ENCODE results near the gene TAB2. TPM values are rescaled to one million over a fixed set of nuclear protein-coding genes. Genes with fewer than 3 reads are reported as not detected.

Gene TAB2
- total RNA-seq, 1 experiment from 2014 or later, result 38.1 TPM

- Mint-ChIP-seq H3K27me3 (ENCODE audit: unreplicated experiment) (no peaks in the 10 kb centered on the region), H3K9me3 (ENCODE audit: low read depth, unreplicated experiment) (no peaks in the 10 kb centered on the region), H3K36me3 (ENCODE audit: insufficient read depth, unreplicated experiment) (peaks cover 3% of the 10 kb centered on the region), H3K27ac (ENCODE audit: unreplicated experiment) (no peak overlapping the region), H3K4me1 (ENCODE audit: low read depth, unreplicated experiment) (peaks cover 8% of the 10 kb centered on the region), H3K4me3 (ENCODE audit: low read depth, unreplicated experiment) (no peak overlapping the region)
- no peak for DNase-seq
- CTCF ChIA-PET, result no interaction called here
- TF ChIP-seq CTCF (IDR thresholded peaks at IDR 0.05; ENCODE audit: unreplicated experiment), result no peak
- intact Hi-C loops (cut with micrococcal nuclease; ENCODE audit: unreplicated experiment), result no loop called here
- BruUV-seq (replicated peaks), result no TSS peak
Observed at GRCh38 chr6:149373511-149373910, 56.0 kb downstream of the TAB2 start.

- H3K27ac Mint-ChIP-seq (ENCODE audit: unreplicated experiment), result no peak overlapping the region
- H3K4me1 Mint-ChIP-seq (ENCODE audit: low read depth, unreplicated experiment), result no peaks in the 10 kb centered on the region
- no peak for TF ChIP-seq CTCF (IDR thresholded peaks at IDR 0.05; ENCODE audit: unreplicated experiment)
- H3K9me3 Mint-ChIP-seq (ENCODE audit: low read depth, unreplicated experiment), result no peaks in the 10 kb centered on the region
- BruUV-seq (replicated peaks), result no TSS peak
- DNase-seq, result no peak
- no peak overlapping the region for H3K4me3 Mint-ChIP-seq (ENCODE audit: low read depth, unreplicated experiment)
- H3K27me3 Mint-ChIP-seq (ENCODE audit: unreplicated experiment), result no peaks in the 10 kb centered on the region
- intact Hi-C loops (cut with micrococcal nuclease; ENCODE audit: unreplicated experiment), result no loop called here
- H3K36me3 Mint-ChIP-seq (ENCODE audit: insufficient read depth, unreplicated experiment), result peaks cover 9% of the 10 kb centered on the region
- CTCF ChIA-PET, result no interaction called here
Observed at GRCh38 chr6:149379977-149380376, 62.5 kb downstream of the TAB2 start.

- peaks cover 9% of the 10 kb centered on the region for H3K36me3 Mint-ChIP-seq (ENCODE audit: insufficient read depth, unreplicated experiment)
Observed at GRCh38 chr6:149380523-149380922, 63.0 kb downstream of the TAB2 start.

GRCh38 chr6:149383371-149383770 is 65.9 kb downstream of the TAB2 start:
- Mint-ChIP-seq H3K9me3 (ENCODE audit: low read depth, unreplicated experiment) (peaks cover 7% of the 10 kb centered on the region), H3K4me3 (ENCODE audit: low read depth, unreplicated experiment) (no peak overlapping the region), H3K27ac (ENCODE audit: unreplicated experiment) (no peak overlapping the region), H3K27me3 (ENCODE audit: unreplicated experiment) (no peaks in the 10 kb centered on the region), H3K4me1 (ENCODE audit: low read depth, unreplicated experiment) (no peaks in the 10 kb centered on the region), H3K36me3 (ENCODE audit: insufficient read depth, unreplicated experiment) (peaks cover 18% of the 10 kb centered on the region)
- no TSS peak for BruUV-seq (replicated peaks)
- intact Hi-C loops (cut with micrococcal nuclease; ENCODE audit: unreplicated experiment), result no loop called here
- no peak for TF ChIP-seq CTCF (IDR thresholded peaks at IDR 0.05; ENCODE audit: unreplicated experiment)
- no peak for DNase-seq
- CTCF ChIA-PET, result no interaction called here

More at GRCh38 chr6:149380523-149380922, 63.0 kb downstream of the TAB2 start:
- Mint-ChIP-seq H3K4me1 (ENCODE audit: low read depth, unreplicated experiment) (no peaks in the 10 kb centered on the region), H3K27ac (ENCODE audit: unreplicated experiment) (no peak overlapping the region), H3K27me3 (ENCODE audit: unreplicated experiment) (no peaks in the 10 kb centered on the region), H3K9me3 (ENCODE audit: low read depth, unreplicated experiment) (no peaks in the 10 kb centered on the region), H3K4me3 (ENCODE audit: low read depth, unreplicated experiment) (no peak overlapping the region)
- CTCF ChIA-PET, result no interaction called here
- intact Hi-C loops (cut with micrococcal nuclease; ENCODE audit: unreplicated experiment), result no loop called here
- no TSS peak for BruUV-seq (replicated peaks)
- no peak for TF ChIP-seq CTCF (IDR thresholded peaks at IDR 0.05; ENCODE audit: unreplicated experiment)
- no peak for DNase-seq

All from Calu3 (cell line).